ENCODE results near the gene AK4. TPM values are rescaled to one million over a fixed set of nuclear protein-coding genes. Genes with fewer than 3 reads are reported as not detected.
"Not testable (repeated sequence)": the region's sequence is repeated elsewhere in the genome, so short reads cannot be mapped to it uniquely, and the experiment has no call there.

The AK4 gene
- total RNA-seq, 3 donors from 2014 or later: 11.3 to 15.9 (median 11.5) TPM

DNA sequence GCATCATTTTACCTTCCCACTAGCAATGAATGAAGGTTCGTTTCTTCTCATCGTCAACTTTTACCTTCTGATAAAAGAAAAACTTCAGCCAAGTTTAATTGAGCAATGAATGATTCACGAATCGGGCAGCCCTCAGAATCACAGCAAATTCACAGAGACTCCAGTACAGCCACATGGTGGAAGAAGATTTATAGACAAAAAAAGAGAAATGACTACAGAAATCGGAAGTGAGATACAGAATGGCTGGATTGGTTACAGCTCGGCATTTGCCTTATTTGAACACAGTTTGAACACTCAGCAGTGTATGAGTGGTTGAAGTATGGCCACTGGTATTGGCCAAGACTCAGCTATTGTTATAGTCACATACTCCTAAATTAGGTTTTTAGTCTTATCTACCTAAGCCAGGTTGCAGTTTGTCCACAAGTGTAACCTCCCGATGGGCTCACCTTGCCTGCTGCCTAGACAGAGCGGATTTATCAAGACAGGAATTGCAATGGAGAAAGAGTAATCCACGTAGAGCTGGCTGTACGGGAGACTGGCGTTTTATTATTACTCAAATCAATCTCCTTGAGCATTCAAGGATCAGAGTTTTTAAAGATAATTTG is 15.3 kb downstream of the AK4 start:
- Mint-ChIP-seq H3K27me3 (ENCODE audit: low read depth) (peaks cover 6% of the 10 kb centered on the region), H3K4me1 (ENCODE audit: low read depth) (no peaks in the 10 kb centered on the region), H3K36me3 (ENCODE audit: insufficient read depth) (no peaks in the 10 kb centered on the region), H3K9me3 (no peaks in the 10 kb centered on the region), H3K4me3 (no peak overlapping the region)
- no peak for DNase-seq
- no peak for ATAC-seq

DNA sequence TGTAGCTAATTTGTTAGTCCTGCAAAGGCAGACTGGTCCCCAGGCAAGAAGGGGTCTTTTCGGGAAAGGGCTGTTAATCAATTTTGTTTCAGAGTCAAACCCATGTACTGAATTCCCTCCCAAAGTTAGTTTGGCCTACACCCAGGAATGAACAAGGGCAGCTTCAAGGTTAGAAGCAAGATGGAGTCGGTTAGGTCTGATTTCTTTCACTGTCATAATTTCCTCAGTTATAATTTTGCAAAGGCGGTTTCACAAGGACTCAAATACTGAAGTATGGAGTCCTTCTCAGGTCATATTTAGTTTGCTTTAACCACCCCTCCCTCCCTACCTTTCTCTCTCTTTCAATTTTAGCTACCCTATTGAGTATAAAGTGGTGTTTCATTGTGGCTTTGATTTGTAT is 16.1 kb downstream of the AK4 start:
- H3K27me3 Mint-ChIP-seq (ENCODE audit: low read depth); H3K4me1 Mint-ChIP-seq (ENCODE audit: low read depth); H3K4me3 Mint-ChIP-seq; H3K9me3 Mint-ChIP-seq; DNase-seq; H3K36me3 Mint-ChIP-seq (ENCODE audit: insufficient read depth); ATAC-seq: not testable (repeated sequence)

DNA sequence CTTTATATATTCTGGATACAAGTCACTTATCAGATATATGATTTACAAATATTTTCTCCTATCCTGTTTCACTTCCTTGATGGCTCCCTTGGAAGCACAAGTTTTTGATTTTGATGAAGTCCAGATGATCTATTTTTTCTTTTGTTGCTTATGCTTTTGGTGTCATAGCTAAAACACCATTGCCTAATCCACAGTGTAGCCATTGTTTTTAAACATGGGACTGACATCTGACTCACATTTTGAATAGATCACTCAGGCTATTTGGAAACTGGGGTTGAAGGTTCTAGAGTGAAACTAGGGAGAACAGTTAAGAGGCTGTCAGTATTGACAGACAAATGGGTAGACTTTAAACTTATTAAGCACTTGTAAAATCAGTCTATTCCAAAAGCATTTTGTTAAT is 16.6 kb downstream of the AK4 start:
- no peak overlapping the region for H3K4me3 Mint-ChIP-seq
- H3K27me3 Mint-ChIP-seq (ENCODE audit: low read depth): peaks cover 6% of the 10 kb centered on the region
- no peaks in the 10 kb centered on the region for H3K4me1 Mint-ChIP-seq (ENCODE audit: low read depth)
- H3K9me3 Mint-ChIP-seq: no peaks in the 10 kb centered on the region
- ATAC-seq: no peak
- no peak for DNase-seq
- no peaks in the 10 kb centered on the region for H3K36me3 Mint-ChIP-seq (ENCODE audit: insufficient read depth)

DNA sequence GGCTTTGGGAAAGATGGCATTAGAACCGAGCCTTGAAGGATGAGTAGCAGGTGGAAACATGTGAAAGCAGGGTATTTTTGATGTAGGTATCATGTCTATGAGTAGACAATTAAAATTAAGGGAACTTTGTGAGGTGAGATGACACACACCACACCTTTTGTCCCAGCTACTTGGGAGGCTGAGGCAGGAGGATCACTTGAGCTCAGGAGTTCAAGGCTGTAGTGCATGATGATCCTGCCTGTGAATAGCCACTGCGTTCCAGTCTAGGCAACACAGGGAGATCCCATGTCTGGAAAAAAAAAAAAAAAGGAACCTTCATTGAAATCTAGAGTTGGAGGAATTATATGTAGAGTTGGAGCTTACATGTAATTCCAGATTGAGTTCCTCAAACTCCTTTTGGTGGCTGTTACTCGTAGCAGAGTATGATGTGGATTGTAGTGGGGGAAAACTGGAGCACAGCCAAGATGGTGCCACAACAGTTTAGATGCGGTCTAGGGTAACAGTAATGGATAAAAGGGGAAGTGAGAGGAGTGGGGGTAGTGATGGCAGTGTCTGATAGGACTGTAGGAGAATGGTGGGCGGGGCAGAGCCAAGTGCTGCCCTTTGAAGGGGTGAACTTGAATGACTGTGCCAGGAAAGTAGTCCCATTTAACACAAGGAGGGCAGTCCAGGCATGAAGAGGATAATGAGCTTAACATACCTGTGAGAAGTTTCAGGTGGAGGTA is 17.4 kb downstream of the AK4 start:
- no peak for DNase-seq
- Mint-ChIP-seq H3K4me1 (ENCODE audit: low read depth) (no peaks in the 10 kb centered on the region), H3K27me3 (ENCODE audit: low read depth) (peaks cover 6% of the 10 kb centered on the region), H3K9me3 (no peaks in the 10 kb centered on the region), H3K36me3 (ENCODE audit: insufficient read depth) (no peaks in the 10 kb centered on the region), H3K4me3 (no peak overlapping the region)
- ATAC-seq: no peak

DNA sequence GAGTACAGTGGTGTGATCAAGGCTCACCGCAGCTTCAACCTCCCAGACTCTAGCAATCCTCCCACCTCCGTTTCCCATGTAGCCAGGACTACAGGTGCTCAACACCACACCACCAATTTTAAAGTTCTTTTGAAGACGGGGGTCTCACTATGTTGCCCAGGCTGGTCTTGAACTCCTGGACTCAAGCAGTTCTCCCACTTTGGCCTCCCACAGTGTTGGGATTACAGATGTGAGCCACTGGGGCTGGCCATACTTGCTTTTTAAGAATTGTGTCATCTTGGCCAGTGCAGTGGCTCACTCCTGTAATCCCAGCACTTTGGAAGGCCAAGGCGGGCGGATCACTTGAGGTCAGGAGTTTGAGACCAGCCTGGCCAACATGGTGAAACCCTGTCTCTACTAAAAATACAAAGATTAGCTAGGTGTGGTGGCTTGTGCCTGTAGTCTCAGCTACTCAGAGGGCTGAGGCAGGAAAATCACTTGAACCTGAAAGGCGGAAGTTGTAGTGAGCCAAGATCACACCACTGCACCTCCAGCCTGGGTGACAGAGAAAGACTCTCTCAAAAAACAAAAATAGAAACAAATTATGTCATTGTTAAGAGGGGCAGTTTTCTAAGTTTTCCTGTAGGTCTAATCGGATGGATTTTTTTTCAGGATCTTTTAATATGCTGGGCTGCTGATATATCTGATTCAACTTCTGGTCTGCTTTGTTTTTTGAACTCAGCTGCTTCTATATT is 18.7 kb downstream of the AK4 start:
- Mint-ChIP-seq H3K4me3 (no peak overlapping the region), H3K9me3 (no peaks in the 10 kb centered on the region), H3K27me3 (ENCODE audit: low read depth) (peaks cover 6% of the 10 kb centered on the region), H3K36me3 (ENCODE audit: insufficient read depth) (no peaks in the 10 kb centered on the region), H3K4me1 (ENCODE audit: low read depth) (no peaks in the 10 kb centered on the region)
- ATAC-seq (no peak), DNase-seq (no peak)

DNA sequence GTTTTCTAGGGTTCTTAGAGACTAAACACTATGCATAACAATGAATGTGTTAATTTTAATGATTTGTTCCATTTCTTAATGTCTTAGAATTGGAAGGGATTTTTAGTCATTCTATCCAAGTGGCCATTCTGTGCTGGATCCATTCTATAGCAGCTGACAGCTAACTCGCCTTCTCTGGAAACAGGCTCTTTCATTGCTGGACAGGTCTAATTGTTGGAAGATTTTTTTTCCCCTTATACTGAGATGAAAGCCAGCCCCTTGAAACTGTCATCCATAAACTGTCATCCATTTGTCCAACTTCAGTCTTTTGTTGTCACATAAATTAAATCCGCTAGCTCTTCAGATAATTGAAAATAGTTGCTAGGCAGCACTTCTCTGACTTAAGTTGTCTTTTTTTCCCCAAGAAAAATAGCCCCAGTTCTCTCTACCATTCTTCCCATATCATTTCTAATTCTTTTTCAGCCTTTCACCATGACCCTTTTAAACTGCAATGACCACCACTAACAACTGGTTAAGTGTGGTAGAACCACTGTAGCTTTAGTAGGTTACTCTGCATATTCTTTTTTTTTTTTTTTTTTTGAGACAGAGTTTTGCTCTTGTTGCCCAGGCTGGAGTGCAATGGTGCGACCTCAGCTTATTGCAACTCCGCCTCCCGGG is 19.7 kb downstream of the AK4 start:
- no peaks in the 10 kb centered on the region for H3K4me1 Mint-ChIP-seq (ENCODE audit: low read depth)
- peaks cover 6% of the 10 kb centered on the region for H3K27me3 Mint-ChIP-seq (ENCODE audit: low read depth)
- DNase-seq: no peak
- no peaks in the 10 kb centered on the region for H3K9me3 Mint-ChIP-seq
- no peak for ATAC-seq
- no peak overlapping the region for H3K4me3 Mint-ChIP-seq
- H3K36me3 Mint-ChIP-seq (ENCODE audit: insufficient read depth): no peaks in the 10 kb centered on the region

DNA sequence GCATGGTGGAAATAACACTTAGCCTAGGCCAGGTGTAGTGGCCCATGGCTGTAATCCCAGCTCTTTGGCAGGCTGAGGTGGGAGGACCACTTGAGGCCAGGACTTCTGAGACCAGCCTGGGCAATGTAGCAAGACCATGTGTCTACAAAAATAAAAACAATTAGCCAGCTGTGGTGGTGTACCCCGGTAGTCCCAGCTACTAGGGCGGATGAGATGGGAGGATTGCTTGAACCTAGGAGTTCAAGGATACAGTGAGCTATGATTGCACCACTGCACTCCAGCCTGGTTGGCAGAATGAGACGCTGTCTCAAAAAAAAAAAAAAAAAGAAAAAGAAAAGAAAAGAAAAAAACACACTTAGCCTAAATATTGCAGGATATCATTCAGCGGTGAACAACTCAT is 20.9 kb downstream of the AK4 start:
- no peaks in the 10 kb centered on the region for H3K9me3 Mint-ChIP-seq
- no peaks in the 10 kb centered on the region for H3K4me1 Mint-ChIP-seq (ENCODE audit: low read depth)
- H3K4me3 Mint-ChIP-seq: no peak overlapping the region
- no peak for ATAC-seq
- DNase-seq: no peak
- H3K36me3 Mint-ChIP-seq (ENCODE audit: insufficient read depth): no peaks in the 10 kb centered on the region
- no peaks in the 10 kb centered on the region for H3K27me3 Mint-ChIP-seq (ENCODE audit: low read depth)

DNA sequence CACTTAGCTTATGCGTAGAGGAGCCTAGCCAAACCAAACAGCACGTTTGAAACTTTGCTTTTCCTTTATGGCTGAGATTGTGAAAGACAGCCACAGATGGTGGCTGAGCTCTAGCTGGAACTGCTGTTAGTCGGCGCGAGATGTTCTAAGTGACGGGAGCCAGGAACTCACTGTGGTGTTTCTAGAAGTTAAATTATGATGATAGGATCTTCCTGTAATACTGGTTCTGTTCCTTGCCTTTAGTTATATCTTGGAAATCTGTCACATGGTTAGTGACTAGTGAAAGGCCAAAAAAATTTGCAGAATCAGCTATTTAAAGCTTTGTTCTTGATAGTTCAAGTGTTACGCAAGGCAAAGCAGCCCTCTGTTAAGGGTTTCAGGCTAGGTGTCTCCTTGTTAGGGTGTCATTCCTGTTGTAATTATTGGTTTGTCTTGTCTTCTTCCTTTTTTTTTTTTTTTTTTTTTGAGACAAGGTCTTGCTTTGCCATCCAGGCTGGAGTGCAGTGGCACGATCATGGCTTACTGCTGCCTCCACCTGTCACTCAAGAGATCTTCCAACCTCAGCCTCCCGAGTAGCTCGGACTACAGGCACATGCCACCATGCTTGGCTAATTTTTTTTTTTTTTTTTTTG is 22.6 kb downstream of the AK4 start:
- Mint-ChIP-seq H3K4me3 (no peak overlapping the region), H3K9me3 (no peaks in the 10 kb centered on the region)
- ATAC-seq: no peak

DNA sequence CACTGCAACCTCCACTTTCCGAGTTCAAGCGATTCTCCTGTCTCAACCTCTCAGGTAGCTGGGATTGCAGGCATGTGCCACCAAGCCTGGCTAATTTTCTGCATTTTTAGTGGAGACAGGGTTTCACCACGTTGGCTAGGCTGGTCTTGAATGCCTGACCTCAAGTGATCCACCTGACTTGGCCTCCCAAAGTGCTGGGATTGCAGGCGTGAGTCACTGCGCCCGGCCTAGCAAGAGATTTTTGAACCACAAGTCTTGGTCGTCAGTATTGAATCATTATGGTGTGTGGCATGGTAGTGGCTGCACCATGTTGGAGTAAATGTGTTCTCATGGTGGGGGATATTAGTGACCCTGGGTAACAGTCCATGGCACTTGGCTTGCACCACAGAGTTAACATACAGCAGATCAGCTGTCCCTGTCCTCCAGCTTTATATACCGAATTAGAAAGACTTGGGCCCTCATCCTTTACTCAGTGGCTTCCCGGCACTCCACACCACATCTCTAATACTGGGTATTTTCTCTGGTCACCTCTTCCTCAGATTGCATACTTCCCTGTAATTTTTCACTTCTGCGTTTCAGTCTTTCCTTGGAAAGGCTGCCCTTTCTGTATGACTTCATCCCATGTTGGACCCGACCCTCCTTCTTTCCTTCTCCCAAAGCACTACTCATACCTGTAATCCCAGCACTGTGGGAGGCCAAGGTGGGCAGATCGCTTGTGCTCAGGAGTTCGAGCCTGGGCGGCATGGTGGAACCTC is 25.1 kb downstream of the AK4 start:
- Mint-ChIP-seq H3K4me1 (ENCODE audit: low read depth) (no peaks in the 10 kb centered on the region), H3K9me3 (no peaks in the 10 kb centered on the region), H3K4me3 (no peak overlapping the region), H3K27me3 (ENCODE audit: low read depth) (no peaks in the 10 kb centered on the region), H3K36me3 (ENCODE audit: insufficient read depth) (no peaks in the 10 kb centered on the region)
- ATAC-seq (no peak), DNase-seq (no peak)

More for the DNA sequence above, 22.6 kb downstream of the AK4 start:
- H3K27me3 Mint-ChIP-seq (ENCODE audit: low read depth): no peaks in the 10 kb centered on the region
- no peak for DNase-seq
- no peaks in the 10 kb centered on the region for H3K4me1 Mint-ChIP-seq (ENCODE audit: low read depth)
- H3K36me3 Mint-ChIP-seq (ENCODE audit: insufficient read depth): no peaks in the 10 kb centered on the region

DNA sequence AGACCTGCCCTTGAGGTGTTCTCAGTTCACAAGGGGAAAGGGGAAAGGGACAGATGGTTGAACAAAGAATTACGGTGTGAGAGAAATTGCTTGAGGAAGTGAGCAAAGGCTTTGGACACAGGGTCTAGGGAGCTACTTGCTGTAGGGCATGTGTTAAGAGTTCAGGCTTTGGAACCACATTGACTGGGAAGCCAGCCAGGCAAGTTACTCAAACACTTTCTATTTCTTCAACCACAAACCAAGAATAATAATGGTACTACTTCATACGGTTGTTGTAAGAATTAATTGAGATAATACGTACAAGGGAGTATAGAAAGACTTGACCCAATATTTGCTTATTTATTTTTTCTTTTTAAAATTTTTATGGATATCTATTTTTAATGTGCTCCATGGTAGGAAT is 26.6 kb downstream of the AK4 start:
- Mint-ChIP-seq H3K36me3 (ENCODE audit: insufficient read depth) (no peaks in the 10 kb centered on the region), H3K27me3 (ENCODE audit: low read depth) (no peaks in the 10 kb centered on the region), H3K9me3 (no peaks in the 10 kb centered on the region), H3K4me3 (no peak overlapping the region), H3K4me1 (ENCODE audit: low read depth) (no peaks in the 10 kb centered on the region)
- ATAC-seq (no peak), DNase-seq (no peak)

DNA sequence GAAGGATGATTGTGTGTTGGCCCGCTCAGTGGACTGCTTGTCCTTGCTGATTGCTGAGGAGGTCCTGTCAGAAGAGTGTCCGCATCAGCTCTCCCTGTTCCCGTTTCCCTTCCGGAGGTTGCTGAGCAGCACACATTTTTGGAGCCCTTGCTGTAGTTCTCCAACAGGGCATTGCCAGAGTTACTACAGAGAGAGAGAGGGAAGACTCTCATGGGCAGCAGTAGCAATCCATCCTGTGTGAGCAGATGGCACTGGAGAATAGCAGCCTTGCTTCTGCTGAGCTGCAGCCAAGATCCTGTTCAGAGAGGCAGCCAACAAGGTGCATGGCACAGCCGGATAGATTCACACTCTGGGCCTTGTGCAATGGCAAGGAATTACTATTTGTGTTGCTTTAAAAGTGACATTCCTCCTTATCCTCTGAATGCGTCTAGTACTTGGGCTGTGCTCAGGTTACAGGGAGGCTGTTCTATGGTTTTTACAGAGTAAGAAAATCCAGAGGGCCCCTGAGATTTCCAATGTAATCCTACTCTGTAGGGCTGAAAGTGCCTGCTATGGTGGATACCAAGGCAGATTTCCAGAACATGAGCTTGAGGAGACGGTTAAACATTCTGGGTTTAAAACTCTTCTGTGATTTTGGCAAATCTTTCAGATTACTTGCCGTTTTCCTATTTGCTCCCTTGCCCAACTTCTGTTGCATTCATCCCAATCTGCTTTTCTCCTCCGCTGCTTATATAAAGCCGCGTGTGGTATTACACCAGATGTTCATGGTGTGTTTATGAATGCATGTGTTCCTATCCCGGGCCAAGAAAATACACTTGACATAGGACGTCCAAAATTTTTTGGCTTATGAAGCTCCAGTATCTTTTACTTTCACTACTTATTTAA is 27.4 kb downstream of the AK4 start:
- DNase-seq: no peak
- Mint-ChIP-seq H3K9me3 (no peaks in the 10 kb centered on the region), H3K36me3 (ENCODE audit: insufficient read depth) (no peaks in the 10 kb centered on the region), H3K4me1 (ENCODE audit: low read depth) (no peaks in the 10 kb centered on the region), H3K27me3 (ENCODE audit: low read depth) (no peaks in the 10 kb centered on the region), H3K4me3 (no peak overlapping the region)
- ATAC-seq: no peak

DNA sequence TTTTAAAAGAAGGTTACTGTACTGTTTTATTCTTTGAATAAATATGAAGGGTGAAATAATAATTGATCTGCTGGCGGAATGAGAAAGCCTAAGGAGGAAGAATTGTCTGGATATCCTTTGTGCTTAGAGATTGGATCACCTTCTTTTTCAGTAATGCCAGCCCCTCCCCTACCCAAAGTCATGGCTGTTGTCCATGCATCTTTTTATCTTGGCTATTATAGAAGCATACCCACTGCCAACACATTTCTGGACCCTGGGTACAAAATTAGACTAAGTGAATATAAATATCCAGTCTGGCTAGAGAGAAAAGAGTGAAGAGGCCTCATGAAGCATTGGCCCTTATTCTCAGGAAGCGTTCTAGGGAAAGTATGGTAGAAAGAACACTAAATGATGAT is 28.1 kb downstream of the AK4 start:
- no peak overlapping the region for H3K4me3 Mint-ChIP-seq
- ATAC-seq (no peak), DNase-seq (no peak)
- no peaks in the 10 kb centered on the region for H3K27me3 Mint-ChIP-seq (ENCODE audit: low read depth)
- H3K36me3 Mint-ChIP-seq (ENCODE audit: insufficient read depth): no peaks in the 10 kb centered on the region
- no peaks in the 10 kb centered on the region for H3K4me1 Mint-ChIP-seq (ENCODE audit: low read depth)
- no peaks in the 10 kb centered on the region for H3K9me3 Mint-ChIP-seq

DNA sequence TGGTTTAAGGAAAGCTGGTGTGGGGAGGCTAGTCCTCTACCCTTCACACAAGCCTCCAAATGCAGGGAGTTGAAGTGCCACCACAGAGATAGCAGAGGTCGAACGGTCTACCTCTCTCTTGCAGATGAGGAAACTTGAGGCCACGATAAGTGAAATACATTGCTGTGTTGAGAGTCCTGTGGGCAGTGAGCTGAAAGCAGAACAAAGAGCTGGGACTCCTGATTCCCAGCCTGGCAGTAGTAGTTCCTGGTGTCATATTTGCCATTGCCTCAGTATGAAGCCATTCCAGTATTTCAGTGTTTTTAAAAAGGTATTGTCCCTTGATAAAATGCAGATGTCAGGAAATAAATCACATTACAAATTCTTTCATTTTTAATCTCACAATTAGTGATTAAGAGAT is 28.6 kb downstream of the AK4 start:
- Mint-ChIP-seq H3K36me3 (ENCODE audit: insufficient read depth) (no peaks in the 10 kb centered on the region), H3K27me3 (ENCODE audit: low read depth) (no peaks in the 10 kb centered on the region), H3K4me3 (no peak overlapping the region), H3K4me1 (ENCODE audit: low read depth) (no peaks in the 10 kb centered on the region), H3K9me3 (no peaks in the 10 kb centered on the region)
- ATAC-seq (no peak), DNase-seq (no peak)
